IMR-90 (cell line): ENCODE results near the gene PRMT2. TPM values are rescaled to one million over a fixed set of nuclear protein-coding genes. Genes with fewer than 3 reads are reported as not detected.

Source experiments
- ATAC-seq: fragments of 200-7000 bp; cut with Tn5 transposase; 2 replicates; pipeline ENCODE4 v1.9.1; 2020; ENCODE audit warnings: low read depth, mild to moderate bottlenecking, moderate library complexity
- BruUV-seq: library from RNA; stranded (reverse); fragments of 400-500 nt; replicated peaks from 2 replicates; lab custom pipeline; 2021; lab: Mats Ljungman, UMichigan
- CTCF ChIA-PET: fragments of 300-600 bp; formaldehyde crosslinking; extraction: SDS; loops from one replicate; lab custom pipeline; 2021; ENCODE audit warnings: antibody characterized with exemption; lab: Yijun Ruan, JAX
- POLR2A ChIA-PET: fragments of 300-600 bp; sonication (Branson Sonifier 250); formaldehyde crosslinking; loops from one replicate; lab custom pipeline; 2022; ENCODE audit warnings: antibody characterized with exemption; ENCODE audit not compliant: unreplicated experiment; lab: Charles Lee
- DNase-seq: peaks from one replicate; pipeline ENCODE4 v3.0.0; 2013
- H2AFZ ChIP-seq: replicated peaks from 2 replicates; pipeline ENCODE3; 2013; ENCODE audit warnings: low read length, mild to moderate bottlenecking; ENCODE audit not compliant: poor library complexity
- H2AK5ac ChIP-seq: 2 replicates; pipeline ENCODE4 v1.6.1; 2013; ENCODE audit warnings: low read depth, low read length, inconsistent platforms
- H2AK9ac ChIP-seq: replicated peaks from 2 replicates; pipeline ENCODE3; 2013; ENCODE audit warnings: mild to moderate bottlenecking, low read depth, low read length, moderate library complexity; ENCODE audit not compliant: poor library complexity
- H2BK120ac ChIP-seq: 2 replicates; pipeline ENCODE4 v1.6.1; 2013; ENCODE audit warnings: low read depth, low read length, inconsistent platforms
- H2BK15ac ChIP-seq: 3 replicates; pipeline ENCODE4 v1.6.1; 2013; ENCODE audit warnings: low read depth, low read length, inconsistent platforms
- H2BK20ac ChIP-seq: 2 replicates; pipeline ENCODE4 v1.6.1; 2013; ENCODE audit warnings: low read depth, mild to moderate bottlenecking, inconsistent platforms, low read length, moderate library complexity
- H2BK5ac ChIP-seq: 2 replicates; pipeline ENCODE4 v1.6.1; 2013; ENCODE audit warnings: mild to moderate bottlenecking, low read depth, low read length, inconsistent platforms; ENCODE audit not compliant: poor library complexity, severe bottlenecking
- H3K14ac ChIP-seq: replicated peaks from 2 replicates; pipeline ENCODE4 v1.6.1; 2013; ENCODE audit warnings: low read depth, low read length, inconsistent platforms
- H3K18ac ChIP-seq: 2 replicates; pipeline ENCODE4 v1.6.1; 2013; ENCODE audit warnings: low read depth, low read length, control low read depth
- H3K23ac ChIP-seq: 2 replicates; pipeline ENCODE4 v1.6.1; 2013; ENCODE audit warnings: low read depth, low read length, inconsistent platforms
- H3K27ac ChIP-seq: 2 replicates; pipeline ENCODE4 v1.5.1; 2013; ENCODE audit warnings: mild to moderate bottlenecking, control low read depth, low read length; ENCODE audit not compliant: insufficient read depth
- H3K27me3 ChIP-seq: 2 replicates; pipeline ENCODE4 v1.6.1; 2013; ENCODE audit warnings: low read length; ENCODE audit not compliant: control insufficient read depth, insufficient read depth
- H3K36me3 ChIP-seq: 2 replicates; pipeline ENCODE4 v1.6.1; 2013; ENCODE audit warnings: low read length, mixed read lengths; ENCODE audit not compliant: control insufficient read depth, insufficient read depth
- H3K4ac ChIP-seq: 2 replicates; pipeline ENCODE4 v1.6.1; 2013; ENCODE audit warnings: low read depth, low read length, inconsistent platforms
- H3K4me1 ChIP-seq: 2 replicates; pipeline ENCODE4 v1.6.1; 2013; ENCODE audit warnings: low read length, mixed read lengths; ENCODE audit not compliant: control insufficient read depth, insufficient read depth
- H3K4me2 ChIP-seq: 2 replicates; pipeline ENCODE4 v1.6.1; 2013; ENCODE audit warnings: low read depth, mild to moderate bottlenecking, control low read depth, low read length, moderate library complexity
- H3K4me3 ChIP-seq: 2 replicates; pipeline ENCODE4 v1.5.1; 2013; ENCODE audit warnings: low read depth, mild to moderate bottlenecking, control low read depth, low read length, moderate library complexity; ENCODE audit not compliant: insufficient read depth
- H3K56ac ChIP-seq: 2 replicates; pipeline ENCODE4 v1.6.1; 2013; ENCODE audit warnings: low read length, inconsistent platforms; ENCODE audit not compliant: insufficient read depth; ENCODE audit errors: extremely low read depth
- H3K79me1 ChIP-seq, 2 experiments: 2 replicates each; pipeline ENCODE4 v1.6.1; 2013; ENCODE audit warnings: low read length in 2 of 2, inconsistent platforms in 1 of 2, low read depth in 1 of 2
- H3K9ac ChIP-seq: 2 replicates; pipeline ENCODE4 v1.6.1; 2013; ENCODE audit warnings: low read depth, low read length, control low read depth
- H3K9me1 ChIP-seq: 2 replicates; pipeline ENCODE4 v1.6.1; 2013; ENCODE audit warnings: low read length, inconsistent platforms; ENCODE audit not compliant: insufficient read depth
- H3K9me3 ChIP-seq: 2 replicates; pipeline ENCODE4 v1.6.1; 2013; ENCODE audit warnings: low read length; ENCODE audit not compliant: control insufficient read depth, insufficient read depth
- H4K20me1 ChIP-seq: 2 replicates; pipeline ENCODE4 v1.6.1; 2013; ENCODE audit warnings: low read length, inconsistent platforms; ENCODE audit not compliant: insufficient read depth
- H4K5ac ChIP-seq: 2 replicates; pipeline ENCODE4 v1.6.1; 2013; ENCODE audit warnings: mild to moderate bottlenecking, low read depth, low read length, control low read depth
- H4K8ac ChIP-seq, 2 experiments: 2 replicates each; pipeline ENCODE4 v1.6.1; 2013; ENCODE audit warnings: low read depth in 2 of 2, low read length in 2 of 2, control low read depth in 1 of 2, inconsistent platforms in 1 of 2
- H4K91ac ChIP-seq: 2 replicates; pipeline ENCODE4 v1.6.1; 2013; ENCODE audit warnings: low read depth, low read length, inconsistent platforms; ENCODE audit not compliant: insufficient read depth
- BHLHE40 ChIP-seq: fragments of 150-350 bp; IDR thresholded peaks from 2 replicates; pipeline ENCODE4 v1.6.1; 2016; ENCODE audit warnings: mild to moderate bottlenecking, low read depth, low read length
- CEBPB ChIP-seq: IDR thresholded peaks from 2 replicates; pipeline ENCODE4 v1.6.1; 2012; ENCODE audit warnings: low read depth, low read length, improper control_type of control experiment
- CTCF ChIP-seq: conservative IDR thresholded peaks from 2 replicates; pipeline ENCODE4 v1.5.1; 2012; ENCODE audit warnings: mild to moderate bottlenecking, low read depth, low read length, improper control_type of control experiment
- MAFK ChIP-seq: IDR thresholded peaks from 2 replicates; pipeline ENCODE4 v1.6.1; 2012; ENCODE audit warnings: low read depth, low read length, improper control_type of control experiment
- MAZ ChIP-seq: IDR thresholded peaks from 2 replicates; pipeline ENCODE4 v1.6.1; 2012; ENCODE audit warnings: low read depth, mild to moderate bottlenecking, low read length, improper control_type of control experiment, moderate library complexity, borderline replicate concordance
- MXI1 ChIP-seq: IDR thresholded peaks from 2 replicates; pipeline ENCODE4 v1.6.1; 2012; ENCODE audit warnings: low read depth, mild to moderate bottlenecking, low read length, moderate library complexity, borderline replicate concordance
- NFE2L2 ChIP-seq: fragments of 150-350 bp; IDR thresholded peaks from 2 replicates; pipeline ENCODE4 v1.6.1; 2016; ENCODE audit warnings: low read depth, mild to moderate bottlenecking, low read length
- POLR2A ChIP-seq: IDR thresholded peaks from 2 replicates; pipeline ENCODE4 v1.6.1; 2012; ENCODE audit warnings: mild to moderate bottlenecking, low read depth, low read length
- RAD21 ChIP-seq: IDR thresholded peaks from 2 replicates; pipeline ENCODE4 v1.6.1; 2012; ENCODE audit warnings: low read length, improper control_type of control experiment
- RCOR1 ChIP-seq: IDR thresholded peaks from 2 replicates; pipeline ENCODE4 v1.6.1; 2012; ENCODE audit warnings: mild to moderate bottlenecking, low read length, improper control_type of control experiment; ENCODE audit not compliant: insufficient replicate concordance
- RFX5 ChIP-seq: IDR thresholded peaks from 2 replicates; pipeline ENCODE4 v1.8.0; 2012; ENCODE audit warnings: low read depth, mild to moderate bottlenecking, low read length, moderate library complexity
- SMC3 ChIP-seq: fragments of 150-350 bp; IDR thresholded peaks from 2 replicates; pipeline ENCODE4 v1.6.1; 2016; ENCODE audit warnings: low read depth, mild to moderate bottlenecking, antibody characterized with exemption, low read length, moderate library complexity
- USF2 ChIP-seq: fragments of 150-350 bp; IDR thresholded peaks from 2 replicates; pipeline ENCODE4 v1.6.1; 2017; ENCODE audit warnings: mild to moderate bottlenecking, antibody characterized with exemption, low read length, low read depth
- WGBS, 2 experiments: methylation state at CpG; one replicate each; pipeline versions ENCODE4 v1.1.5 to v1.1.7; 2013; ENCODE audit warnings: missing lambda C conversion rate in 2 of 2; ENCODE audit not compliant: insufficient read length in 1 of 2; ENCODE audit errors: extremely low coverage in 2 of 2; 5-methylcytosine and 5-hydroxymethylcytosine counted together
- dilution Hi-C: fragments of 300-500 bp; cut with HindIII; formaldehyde crosslinking; loops from one replicate; pipeline ENCODE4 v1.14.3; 2018; ENCODE audit warnings: low sequenced_read_pairs; ENCODE audit not compliant: unreplicated experiment
- in situ Hi-C: fragments of 300-500 bp; cut with MboI; formaldehyde crosslinking; loops from 3 replicates; pipeline ENCODE4 v1.14.3; 2019; ENCODE audit warnings: low sequenced_read_pairs, inconsistent platforms, mixed read lengths
- intact Hi-C: fragments of 100-400 bp; cut with micrococcal nuclease; formaldehyde crosslinking; loops from 2 replicates; pipeline ENCODE4 v1.10.0; 2022
- polyA plus RNA-seq, 3 experiments: library from polyadenylated mRNA; depleted of rRNA; stranded (reverse); fragments of >200 nt; gene quantifications; 2 replicates each; pipeline ENCODE4 v1.2.3, GENCODE V29; 2012; ENCODE audit warnings: low replicate concordance in 1 of 3
- total RNA-seq: library from RNA; depleted of rRNA; stranded (reverse); fragments of >200 nt; gene quantifications from 2 replicates; pipeline ENCODE4 v1.2.3, GENCODE V29; 2012
- TF ChIP-seq, protein P1 (sequence below): fragments of 150-350 bp; IDR thresholded peaks from 2 replicates; pipeline ENCODE4 v1.6.1; 2016; ENCODE audit warnings: low read depth, mild to moderate bottlenecking, low read length, moderate library complexity, borderline replicate concordance

PRMT2 gene
- total and polyA plus RNA-seq, 2 of the 4 experiments (the other 2 are of a cell fraction): 126 to 159 TPM

DNA sequence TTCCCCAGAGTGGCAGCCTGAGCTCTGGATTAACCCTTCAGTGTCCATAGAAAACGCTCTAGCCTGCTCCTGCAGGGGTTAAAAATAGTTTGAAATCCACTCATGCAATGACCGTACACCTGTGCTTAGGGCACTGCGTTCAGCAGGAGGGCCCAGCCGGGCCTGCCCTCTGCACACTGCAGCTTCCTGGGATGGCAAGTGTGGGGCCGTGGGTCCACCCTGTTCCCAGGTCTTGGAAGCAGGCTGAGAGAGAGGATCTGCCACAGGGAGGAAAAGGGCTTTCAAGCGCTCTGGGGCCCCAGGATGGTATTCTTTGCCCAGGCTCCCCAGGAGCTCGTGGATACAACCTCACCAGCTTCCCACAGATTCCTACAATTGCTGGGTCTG is 29.1 kb upstream of the PRMT2 start:
- no peaks in the 10 kb centered on the region for H4K20me1 ChIP-seq
- H3K9ac ChIP-seq: no peak overlapping the region
- no peak overlapping the region for H2BK20ac ChIP-seq
- in situ Hi-C loops: no loop called here
- no peaks in the 10 kb centered on the region for H3K9me1 ChIP-seq
- H3K23ac ChIP-seq: no peak overlapping the region
- POLR2A ChIA-PET: no interaction called here
- no peak overlapping the region for H2BK5ac ChIP-seq
- no peak overlapping the region for H4K8ac ChIP-seq
- no TSS peak for BruUV-seq
- peaks cover 9% of the 10 kb centered on the region for H3K9me3 ChIP-seq
- TF ChIP-seq RCOR1: no peak
- TF ChIP-seq NFE2L2: no peak
- TF ChIP-seq SMC3: no peak
- TF ChIP-seq RFX5: no peak
- no peak for TF ChIP-seq USF2
- no peak for TF ChIP-seq MXI1
- no peak for TF ChIP-seq MAFK
- TF ChIP-seq CEBPB: no peak
- TF ChIP-seq MAZ: no peak
- TF ChIP-seq, protein P1, sequence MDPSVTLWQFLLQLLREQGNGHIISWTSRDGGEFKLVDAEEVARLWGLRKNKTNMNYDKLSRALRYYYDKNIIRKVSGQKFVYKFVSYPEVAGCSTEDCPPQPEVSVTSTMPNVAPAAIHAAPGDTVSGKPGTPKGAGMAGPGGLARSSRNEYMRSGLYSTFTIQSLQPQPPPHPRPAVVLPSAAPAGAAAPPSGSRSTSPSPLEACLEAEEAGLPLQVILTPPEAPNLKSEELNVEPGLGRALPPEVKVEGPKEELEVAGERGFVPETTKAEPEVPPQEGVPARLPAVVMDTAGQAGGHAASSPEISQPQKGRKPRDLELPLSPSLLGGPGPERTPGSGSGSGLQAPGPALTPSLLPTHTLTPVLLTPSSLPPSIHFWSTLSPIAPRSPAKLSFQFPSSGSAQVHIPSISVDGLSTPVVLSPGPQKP: no peak
- no peak for TF ChIP-seq RAD21
- no peak for TF ChIP-seq POLR2A
- no peak for TF ChIP-seq CTCF
- no peak for TF ChIP-seq BHLHE40
- no CpG with 5 or more reads among the region's 7 CpGs for WGBS, 2 experiments
- no peak overlapping the region for H4K91ac ChIP-seq
- H3K4ac ChIP-seq: no peak overlapping the region
- ATAC-seq: no peak
- no peaks in the 10 kb centered on the region for H3K4me1 ChIP-seq
- no peaks in the 10 kb centered on the region for H3K79me1 ChIP-seq
- no peak overlapping the region for H3K4me3 ChIP-seq
- H3K36me3 ChIP-seq: no peaks in the 10 kb centered on the region
- H3K14ac ChIP-seq: no peak overlapping the region
- H2AK9ac ChIP-seq: no peak overlapping the region
- no peak for DNase-seq
- no peak overlapping the region for H2BK120ac ChIP-seq
- peaks cover 30% of the 10 kb centered on the region for H3K27me3 ChIP-seq
- no peak overlapping the region for H3K56ac ChIP-seq
- no peak overlapping the region for H3K27ac ChIP-seq
- intact Hi-C loops: no loop called here
- no peak overlapping the region for H2AFZ ChIP-seq
- no peak overlapping the region for H2BK15ac ChIP-seq
- H3K18ac ChIP-seq: no peak overlapping the region
- H4K5ac ChIP-seq: no peak overlapping the region
- CTCF ChIA-PET: no interaction called here
- dilution Hi-C loops: no loop called here
- no peak overlapping the region for H3K4me2 ChIP-seq
- no peak overlapping the region for H2AK5ac ChIP-seq
